ENCODE results near the gene ABRACL. TPM values are rescaled to one million over a fixed set of nuclear protein-coding genes. Genes with fewer than 3 reads are reported as not detected.

The ABRACL gene
- total RNA-seq, 4 donors from 2014 or later = 18.7 to 81.6 (median 25.7) TPM

DNA sequence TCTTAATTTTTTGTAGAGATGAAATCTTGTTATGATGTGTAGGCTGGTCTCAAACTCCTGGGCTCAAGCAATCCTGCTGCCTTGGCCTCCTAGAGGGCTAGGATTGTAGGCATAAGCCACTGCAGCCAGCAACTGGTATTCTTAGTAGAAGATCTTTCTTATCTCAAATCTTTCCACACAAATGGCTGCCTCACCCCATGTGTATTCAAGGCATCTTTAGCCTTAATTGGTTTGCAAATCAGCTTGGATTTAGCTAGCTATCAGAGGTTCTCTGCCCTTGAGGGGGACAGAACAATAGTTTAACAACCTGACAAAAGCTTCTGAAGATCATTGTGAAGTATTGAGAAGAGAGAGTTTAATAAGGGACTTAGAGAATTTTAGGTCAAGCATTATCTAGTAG, 17.9 kb upstream of the ABRACL start:
- DNase-seq = no peak
- Histone ChIP-seq H3K36me3 (no peaks in the 10 kb centered on the region), H3K9me3 (no peaks in the 10 kb centered on the region), H3K27me3 (no peaks in the 10 kb centered on the region), H3K4me3 (no peak overlapping the region), H3K27ac (no peak overlapping the region), H3K4me1 (no peaks in the 10 kb centered on the region)
- TF ChIP-seq, protein P1, sequence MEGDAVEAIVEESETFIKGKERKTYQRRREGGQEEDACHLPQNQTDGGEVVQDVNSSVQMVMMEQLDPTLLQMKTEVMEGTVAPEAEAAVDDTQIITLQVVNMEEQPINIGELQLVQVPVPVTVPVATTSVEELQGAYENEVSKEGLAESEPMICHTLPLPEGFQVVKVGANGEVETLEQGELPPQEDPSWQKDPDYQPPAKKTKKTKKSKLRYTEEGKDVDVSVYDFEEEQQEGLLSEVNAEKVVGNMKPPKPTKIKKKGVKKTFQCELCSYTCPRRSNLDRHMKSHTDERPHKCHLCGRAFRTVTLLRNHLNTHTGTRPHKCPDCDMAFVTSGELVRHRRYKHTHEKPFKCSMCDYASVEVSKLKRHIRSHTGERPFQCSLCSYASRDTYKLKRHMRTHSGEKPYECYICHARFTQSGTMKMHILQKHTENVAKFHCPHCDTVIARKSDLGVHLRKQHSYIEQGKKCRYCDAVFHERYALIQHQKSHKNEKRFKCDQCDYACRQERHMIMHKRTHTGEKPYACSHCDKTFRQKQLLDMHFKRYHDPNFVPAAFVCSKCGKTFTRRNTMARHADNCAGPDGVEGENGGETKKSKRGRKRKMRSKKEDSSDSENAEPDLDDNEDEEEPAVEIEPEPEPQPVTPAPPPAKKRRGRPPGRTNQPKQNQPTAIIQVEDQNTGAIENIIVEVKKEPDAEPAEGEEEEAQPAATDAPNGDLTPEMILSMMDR (IDR thresholded peaks at IDR 0.05) = no peak
- TF ChIP-seq POLR2A (IDR thresholded peaks at IDR 0.05) = no peak
- intact Hi-C loops (cut with DNase I) = no loop called here

- H3K4me1 ChIP-seq = peaks cover 0 to 2% (median 0%) of the 10 kb centered on the region in 3 donors
- no peaks in the 10 kb centered on the region for H3K27me3 ChIP-seq
- H3K27ac ChIP-seq = no peak overlapping the region
- TF ChIP-seq, protein P1 (IDR thresholded peaks at IDR 0.05) = no peak
- no peak for TF ChIP-seq POLR2A (IDR thresholded peaks at IDR 0.05)
- no peaks in the 10 kb centered on the region for H3K9me3 ChIP-seq
- intact Hi-C loops (cut with DNase I) = no loop called here
- DNase-seq = no peak
- 67 to 70% methylated on average over 3 of the region's 3 CpGs for WGBS, 2 donors
- no peak overlapping the region for H3K4me3 ChIP-seq
- no peaks in the 10 kb centered on the region for H3K36me3 ChIP-seq
These were observed 16.6 kb upstream of the ABRACL start for GRCh38 chr6:139011980-139012379.

- WGBS, 2 donors = 100% methylated on average over 3 of the region's 4 CpGs; no CpG with 5 or more reads in 1 of the 2 donors
These were observed 15.3 kb upstream of the ABRACL start for GRCh38 chr6:139013185-139013800.

DNA sequence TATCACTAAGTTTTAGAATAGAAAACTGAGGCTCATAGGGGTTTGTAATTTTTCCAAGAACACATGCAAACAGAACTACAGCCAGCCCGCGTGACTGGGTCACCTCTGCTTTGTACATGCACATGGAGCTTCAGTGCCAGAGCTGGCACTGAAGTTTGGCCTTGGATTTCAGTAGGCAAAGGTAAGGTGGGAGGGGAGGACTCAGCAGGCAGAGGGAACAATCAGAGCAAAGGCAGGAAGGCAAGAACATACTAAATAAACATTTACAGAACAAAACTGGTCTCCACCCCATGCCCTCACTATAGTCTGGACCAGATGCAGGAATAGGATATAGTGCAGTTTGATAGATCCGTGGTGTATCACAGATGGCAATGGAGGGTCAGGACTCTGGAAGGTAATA, 13.6 kb upstream of the ABRACL start:
- TF ChIP-seq, protein P1 (IDR thresholded peaks at IDR 0.05) = no peak
- no peak for TF ChIP-seq POLR2A (IDR thresholded peaks at IDR 0.05)
- DNase-seq = no peak
- intact Hi-C loops (cut with DNase I) = no loop called here
- H3K4me3 ChIP-seq = no peak overlapping the region
- H3K9me3 ChIP-seq = no peaks in the 10 kb centered on the region
- no peaks in the 10 kb centered on the region for H3K36me3 ChIP-seq
- WGBS, 2 donors = 43 to 68% methylated on average over 3 of the region's 3 CpGs
- no peak overlapping the region for H3K27ac ChIP-seq
- H3K27me3 ChIP-seq = no peaks in the 10 kb centered on the region
- peaks cover 0 to 9% (median 0%) of the 10 kb centered on the region in 3 donors for H3K4me1 ChIP-seq

More at GRCh38 chr6:139013185-139013800, 15.3 kb upstream of the ABRACL start:
- Histone ChIP-seq H3K4me3 (no peak overlapping the region), H3K27ac (no peak overlapping the region), H3K4me1 (peaks cover 0 to 9% (median 0%) of the 10 kb centered on the region in 3 donors), H3K9me3 (no peaks in the 10 kb centered on the region), H3K36me3 (no peaks in the 10 kb centered on the region), H3K27me3 (no peaks in the 10 kb centered on the region)
- TF ChIP-seq, protein P1 (IDR thresholded peaks at IDR 0.05) = no peak
- no peak for TF ChIP-seq POLR2A (IDR thresholded peaks at IDR 0.05)
- DNase-seq = no peak
- intact Hi-C loops (cut with DNase I) = no loop called here

GRCh38 chr6:139016337-139017213, 12.0 kb upstream of the ABRACL start:
- H3K36me3 ChIP-seq = no peaks in the 10 kb centered on the region
- TF ChIP-seq, protein P1 (IDR thresholded peaks at IDR 0.05) = no peak
- no peak for TF ChIP-seq POLR2A (IDR thresholded peaks at IDR 0.05)
- no peak overlapping the region for H3K4me3 ChIP-seq
- H3K27ac ChIP-seq = no peak overlapping the region
- H3K9me3 ChIP-seq = no peaks in the 10 kb centered on the region
- no peak for DNase-seq
- no peaks in the 10 kb centered on the region for H3K27me3 ChIP-seq
- intact Hi-C loops (cut with DNase I) = no loop called here
- WGBS, 2 donors = 65 to 79% methylated on average over 7 of the region's 7 CpGs
- peaks cover 0 to 9% (median 0%) of the 10 kb centered on the region in 3 donors for H3K4me1 ChIP-seq
